A549 (cell line): Measurements from ENCODE around the gene PTPN1. TPM values are rescaled to one million over a fixed set of nuclear protein-coding genes. Genes with fewer than 3 reads are reported as not detected.
A peak's percentile ranks its signal among the peaks of the same experiment; 100 is the strongest.

Experiments
- ATAC-seq, 2 experiments: fragments of 200-7000 bp in 1 of 2; fragments of >200 bp in 1 of 2; cut with Nextera tagmentation in 1 of 2; cut with Tn5 transposase in 1 of 2; 3 replicates each; pipeline versions ENCODE4 v1.8.0 to v1.9.1; 2018 to 2020; ENCODE audit warnings: mild to moderate bottlenecking in 1 of 2, moderate library complexity in 1 of 2
- CTCF ChIA-PET: fragments of 300-600 bp; sonication (Branson Sonifier 250); formaldehyde crosslinking; extraction: SDS; loops from one replicate; lab custom pipeline; 2021; ENCODE audit warnings: antibody characterized with exemption, inconsistent platforms; lab: Yijun Ruan, JAX
- POLR2A ChIA-PET: fragments of 350-600 bp; formaldehyde crosslinking; extraction: SDS; loops from one replicate; lab custom pipeline; 2021; ENCODE audit warnings: antibody characterized with exemption, inconsistent platforms; lab: Yijun Ruan, JAX
- DNase-seq, 2 experiments: peaks; one replicate each; pipeline versions ENCODE4 v3.0.0 to v3.0.0-alpha.2; 2011 to 2016; ENCODE audit warnings: low read depth in 1 of 2, low spot score in 1 of 2
- FAIRE-seq: peaks from 2 replicates; lab custom pipeline; 2011; peaks lifted over from hg19 to GRCh38; lab: Jason Lieb, UNC
- H3K27ac ChIP-seq, 2 experiments: fragments of >200 bp; sonication (Bioruptor Twin); formaldehyde crosslinking; 3 replicates each; pipeline ENCODE4 v1.5.1; 2016 to 2017
- H3K4me1 ChIP-seq: fragments of >200 bp; sonication (Bioruptor Twin); formaldehyde crosslinking; 3 replicates; pipeline ENCODE4 v1.6.1; 2016
- H3K4me2 ChIP-seq: fragments of >200 bp; sonication (Bioruptor Twin); formaldehyde crosslinking; 3 replicates; pipeline ENCODE4 v1.6.1; 2016
- H3K4me3 ChIP-seq: fragments of >200 bp; sonication (Bioruptor Twin); formaldehyde crosslinking; 3 replicates; pipeline ENCODE4 v1.5.1; 2016
- H3K9me3 ChIP-seq: fragments of >200 bp; sonication (Bioruptor Twin); formaldehyde crosslinking; 3 replicates; pipeline ENCODE4 v1.6.1; 2016
- BCL3 ChIP-seq: fragments of >200 bp; sonication (Bioruptor Twin); formaldehyde crosslinking; IDR thresholded peaks from 3 replicates; pipeline ENCODE4 v1.6.1; 2016
- BHLHE40 ChIP-seq: IDR thresholded peaks from 2 replicates; pipeline ENCODE4 v1.6.1; 2012; ENCODE audit warnings: low read depth, low read length, inconsistent platforms
- CTCF ChIP-seq: fragments of >200 bp; sonication (Bioruptor Twin); formaldehyde crosslinking; IDR thresholded peaks from 3 replicates; pipeline ENCODE4 v1.5.1; 2016
- EHF ChIP-seq: fragments of 250-450 bp; sonication (Bioruptor Pico); IDR thresholded peaks from 2 replicates; pipeline ENCODE4 v1.5.0; 2020; ENCODE audit warnings: mild to moderate bottlenecking
- EP300 ChIP-seq, 2 experiments: fragments of >200 bp; sonication (Bioruptor Twin); formaldehyde crosslinking; IDR thresholded peaks; 2 replicates in 1 of 2; 3 replicates in 1 of 2; pipeline ENCODE4 v1.6.1; 2016 to 2017
- FOXS1 ChIP-seq: fragments of 250-450 bp; sonication (Bioruptor Pico); IDR thresholded peaks from 2 replicates; pipeline ENCODE4 v1.5.0; 2020; ENCODE audit warnings: mild to moderate bottlenecking, moderate library complexity
- HDAC2 ChIP-seq: fragments of 200-600 bp; sonication (generic); IDR thresholded peaks from 2 replicates; pipeline ENCODE4 v1.6.1; 2016
- HEYL ChIP-seq: fragments of 250-450 bp; sonication (Bioruptor Pico); IDR thresholded peaks from 2 replicates; pipeline ENCODE4 v1.8.0; 2021; ENCODE audit warnings: mild to moderate bottlenecking, moderate library complexity
- HOXB13 ChIP-seq: fragments of 250-450 bp; sonication (Bioruptor Pico); IDR thresholded peaks from 2 replicates; pipeline ENCODE4 v1.5.0; 2020; ENCODE audit warnings: low read depth, mild to moderate bottlenecking, moderate library complexity
- JUNB ChIP-seq: fragments of >200 bp; sonication (Bioruptor Twin); formaldehyde crosslinking; IDR thresholded peaks from 2 replicates; pipeline ENCODE4 v1.6.1; 2016
- MAX ChIP-seq: IDR thresholded peaks from 2 replicates; pipeline ENCODE4 v1.6.1; 2012
- MYC ChIP-seq: IDR thresholded peaks from 2 replicates; pipeline ENCODE4 v1.6.1; 2012; ENCODE audit warnings: mild to moderate bottlenecking, inconsistent platforms, low read length, improper control_type of control experiment, borderline replicate concordance
- NPAS2 ChIP-seq: fragments of 250-450 bp; sonication (Bioruptor Pico); IDR thresholded peaks from 2 replicates; pipeline ENCODE4 v1.8.0; 2022; ENCODE audit warnings: mild to moderate bottlenecking, moderate library complexity, borderline replicate concordance
- POLR2AphosphoS2 ChIP-seq: conservative IDR thresholded peaks from 2 replicates; pipeline ENCODE4 v1.6.1; 2012; ENCODE audit warnings: low read length, improper control_type of control experiment, inconsistent platforms
- RAD21 ChIP-seq, 2 experiments: fragments of >200 bp in 1 of 2; sonication (Bioruptor Twin) in 1 of 2; formaldehyde crosslinking in 1 of 2; IDR thresholded peaks in 1 of 2; conservative IDR thresholded peaks in 1 of 2; 2 replicates in 1 of 2; 3 replicates in 1 of 2; pipeline ENCODE4 v1.6.1; 2012 to 2018; ENCODE audit warnings: inconsistent platforms in 1 of 2
- REST ChIP-seq: fragments of 200-600 bp; sonication (generic); IDR thresholded peaks from 2 replicates; pipeline ENCODE4 v1.6.1; 2016; ENCODE audit warnings: antibody characterized with exemption, mild to moderate bottlenecking, moderate library complexity
- RFX5 ChIP-seq: fragments of 450-650 bp; IDR thresholded peaks from 2 replicates; pipeline ENCODE4 v1.7.1; 2014; ENCODE audit warnings: antibody characterized with exemption, mild to moderate bottlenecking, moderate library complexity
- RNF2 ChIP-seq: fragments of 200-600 bp; sonication (generic); IDR thresholded peaks from 2 replicates; pipeline ENCODE4 v1.6.1; 2016; ENCODE audit warnings: low read depth, mild to moderate bottlenecking, antibody characterized with exemption, moderate library complexity, borderline replicate concordance
- SMC3 ChIP-seq: fragments of >200 bp; sonication (Bioruptor Twin); formaldehyde crosslinking; IDR thresholded peaks from 3 replicates; pipeline ENCODE4 v1.6.1; 2018; ENCODE audit warnings: inconsistent platforms
- SREBF2 ChIP-seq: fragments of 450-650 bp; IDR thresholded peaks from 2 replicates; pipeline ENCODE4 v1.6.1; 2014; ENCODE audit warnings: mild to moderate bottlenecking, moderate library complexity
- TFCP2L1 ChIP-seq: fragments of 250-450 bp; sonication (Bioruptor Pico); IDR thresholded peaks from 2 replicates; pipeline ENCODE4 v1.5.0; 2021; ENCODE audit warnings: mild to moderate bottlenecking
- WGBS: methylation state at CpG from one replicate; pipeline ENCODE4 v1.1.6; 2017; ENCODE audit errors: missing lambda C conversion rate; 5-methylcytosine and 5-hydroxymethylcytosine counted together
- polyA plus RNA-seq, 4 experiments: library from polyadenylated mRNA; depleted of rRNA in 3 of 4; stranded (reverse); fragments of >200 nt; fragmentation: RNase III in 1 of 4; extraction: RNeasy Plus Mini Kit Qiagen cat#74134 plus additional on column Dnase treatment in 1 of 4; gene quantifications; 2 replicates in 3 of 4; 3 replicates in 1 of 4; pipeline ENCODE4 v1.2.3, GENCODE V29; 2011 to 2017

The PTPN1 gene
- polyA plus RNA-seq, 2 of the 4 experiments (the other 2 are of a cell fraction) = 23.2 to 24.3 TPM

GRCh38 chr20:50569864-50570836 lies 60.0 kb downstream of the PTPN1 start (continued):
- no peak for TF ChIP-seq REST
- no peak for TF ChIP-seq BCL3
- peak; percentile 27; the same call in 1 of the 3 replicates for TF ChIP-seq SMC3

- Histone ChIP-seq H3K9me3 (no peaks in the 10 kb centered on the region), H3K4me2 (no peak overlapping the region), H3K4me1 (peaks cover 11% of the 10 kb centered on the region; the same call in 1 of the 3 replicates), H3K4me3 (no peak overlapping the region), H3K27ac (no peak overlapping the region)
- ChIA-PET CTCF (interaction anchor here (1.5 to 14.7 kb wide), 3 partner anchors 10 to 386 kb away, joined by 4 to 268 read pairs (median 85); partner anchors contain the start of gene CEBPB), POLR2A (no interaction called here)
- FAIRE-seq = no peak
- DNase-seq = no peak
- no peak for ATAC-seq
- TF ChIP-seq EHF (no peak), HEYL (CRISPR knock-in tag) (no peak), MYC (no peak), RAD21 (conservative IDR thresholded peaks at IDR 0.05 in 1 of 2, IDR thresholded peaks at IDR 0.05 in 1 of 2) (no peak), SREBF2 (no peak), BHLHE40 (no peak), TFCP2L1 (no peak), RNF2 (no peak), EP300 (IDR thresholded peaks at IDR 0.05) (no peak), FOXS1 (CRISPR knock-in tag) (no peak), NPAS2 (CRISPR knock-in tag) (no peak), RFX5 (no peak), HDAC2 (no peak), HOXB13 (CRISPR knock-in tag) (no peak), JUNB (no peak), CTCF (no peak), POLR2AphosphoS2 (no peak), MAX (no peak)
- 95% methylated on average over 2 of the region's 2 CpGs for WGBS
Measured at GRCh38 chr20:50571466-50571865, 61.3 kb downstream of the PTPN1 start.
